HCT116 (cell line): Measurements from ENCODE around the gene SLC2A9. TPM values are rescaled to one million over a fixed set of nuclear protein-coding genes. Genes with fewer than 3 reads are reported as not detected.

ENCODE experiments used
- ATAC-seq: fragments of 200-7000 bp; cut with Tn5 transposase; 2 replicates; pipeline ENCODE4 v1.9.1; 2020; ENCODE audit warnings: mild to moderate bottlenecking, moderate library complexity
- BruUV-seq: library from RNA; stranded (reverse); fragments of 400-500 nt; replicated peaks from 2 replicates; lab custom pipeline; 2021; lab: Mats Ljungman, UMichigan
- CTCF ChIA-PET: fragments of 300-600 bp; sonication (Branson Sonifier 250); formaldehyde crosslinking; loops from one replicate; lab custom pipeline; 2021; ENCODE audit warnings: antibody characterized with exemption; lab: Charles Lee
- POLR2A ChIA-PET: fragments of 300-600, 350-600 bp; sonication (Branson Sonifier 250); formaldehyde crosslinking; loops from one replicate; lab custom pipeline; 2021; ENCODE audit warnings: antibody characterized with exemption; lab: Charles Lee
- RAD21 ChIA-PET, 2 experiments: fragments of 300-600 bp; sonication (Branson Sonifier 250); formaldehyde crosslinking; loops; one replicate each; lab custom pipeline; 2023; ENCODE audit warnings: low total read pairs in 2 of 2; ENCODE audit not compliant: uncharacterized antibody in 2 of 2, unreplicated experiment in 2 of 2, low non-redundant PET in 1 of 2; lab: Charles Lee
- DNase-seq: peaks from one replicate; pipeline ENCODE4 v3.0.0-alpha.2; 2010; ENCODE audit warnings: low read depth, low spot score
- H2AFZ ChIP-seq: fragments of 200-600 bp; shearing (Covaris generic), sonication (generic); 2 replicates; pipeline ENCODE4 v1.6.1; 2017; ENCODE audit warnings: low read depth, mixed run types, mixed read lengths, antibody characterized with exemption, low read length; ENCODE audit not compliant: poor library complexity, severe bottlenecking
- H3K27ac ChIP-seq: 2 replicates; pipeline ENCODE4 v1.5.1; 2012; ENCODE audit warnings: low read depth, low read length
- H3K27me3 ChIP-seq: fragments of 200-600 bp; sonication (generic); 2 replicates; pipeline ENCODE4 v1.6.1; 2016; ENCODE audit warnings: mixed run types, low read length, mixed read lengths; ENCODE audit not compliant: insufficient read depth
- H3K36me3 ChIP-seq, 2 experiments: fragments of 200-500 bp in 1 of 2; fragments of 200-600 bp in 1 of 2; sonication (Bioruptor generic) in 1 of 2; sonication (generic) in 1 of 2; 2 replicates each; pipeline versions ENCODE4 v1.5.1 to v1.6.1; 2014 to 2016; ENCODE audit warnings: low read length in 2 of 2, inconsistent platforms in 1 of 2, mixed read lengths in 1 of 2, mixed run types in 1 of 2; ENCODE audit not compliant: insufficient read depth in 2 of 2, control insufficient read depth in 1 of 2
- H3K4me1 ChIP-seq, 2 experiments: fragments of 200-600 bp in 1 of 2; sonication (generic) in 1 of 2; 2 replicates each; pipeline versions ENCODE4 v1.5.1 to v1.6.1; 2012 to 2017; ENCODE audit warnings: low read length in 2 of 2, inconsistent platforms in 1 of 2, mild to moderate bottlenecking in 1 of 2, mixed read lengths in 1 of 2, mixed run types in 1 of 2, moderate library complexity in 1 of 2; ENCODE audit not compliant: insufficient read depth in 2 of 2, control insufficient read depth in 1 of 2
- H3K4me2 ChIP-seq: fragments of 200-600 bp; sonication (generic); 2 replicates; pipeline ENCODE4 v1.6.1; 2017; ENCODE audit warnings: mixed run types, low read length, mixed read lengths
- H3K4me3 ChIP-seq, 2 experiments: fragments of 200-600 bp in 1 of 2; sonication (generic) in 1 of 2; replicated peaks in 1 of 2; 2 replicates each; pipeline ENCODE4 v1.5.1; 2011 to 2016; ENCODE audit warnings: low read length in 2 of 2, control low read depth in 1 of 2, low read depth in 1 of 2, mild to moderate bottlenecking in 1 of 2, mixed read lengths in 1 of 2, mixed run types in 1 of 2
- H3K79me2 ChIP-seq: fragments of 200-600 bp; sonication (generic); 2 replicates; pipeline ENCODE4 v1.6.1; 2017; ENCODE audit warnings: mild to moderate bottlenecking, mixed run types, low read length, moderate library complexity, mixed read lengths; ENCODE audit not compliant: insufficient read depth
- H3K9ac ChIP-seq: fragments of 200-600 bp; sonication (generic); 2 replicates; pipeline ENCODE4 v1.6.1; 2016; ENCODE audit warnings: low read length, mixed read lengths
- H3K9me2 ChIP-seq: fragments of 200-600 bp; sonication (generic), shearing (Covaris generic); 2 replicates; pipeline ENCODE4 v1.6.1; 2017; ENCODE audit warnings: mixed run types, mild to moderate bottlenecking, moderate library complexity; ENCODE audit not compliant: insufficient read depth
- H3K9me3 ChIP-seq, 2 experiments: fragments of 200-500 bp in 1 of 2; fragments of 200-600 bp in 1 of 2; sonication (Bioruptor generic) in 1 of 2; sonication (generic) in 1 of 2; 2 replicates each; pipeline ENCODE4 v1.6.1; 2014 to 2017; ENCODE audit warnings: low read length in 2 of 2, mixed read lengths in 2 of 2, inconsistent platforms in 1 of 2, low read depth in 1 of 2, mild to moderate bottlenecking in 1 of 2, mixed run types in 1 of 2, moderate library complexity in 1 of 2; ENCODE audit not compliant: control insufficient read depth in 1 of 2, insufficient read depth in 1 of 2
- H4K20me1 ChIP-seq: fragments of 200-600 bp; sonication (generic), shearing (Covaris generic); 2 replicates; pipeline ENCODE4 v1.6.1; 2017; ENCODE audit warnings: mixed run types, mild to moderate bottlenecking, moderate library complexity; ENCODE audit not compliant: insufficient read depth
- ATF3 ChIP-seq: IDR thresholded peaks from 2 replicates; pipeline ENCODE4 v1.6.1; 2012
- CBX3 ChIP-seq: IDR thresholded peaks from 2 replicates; pipeline ENCODE4 v1.6.1; 2012; ENCODE audit warnings: low read depth
- CEBPB ChIP-seq: IDR thresholded peaks from 2 replicates; pipeline ENCODE4 v1.6.1; 2012; ENCODE audit warnings: low read depth
- CTCF ChIP-seq, 3 experiments: fragments of 200-600 bp in 1 of 3; sonication (generic) in 1 of 3; IDR thresholded peaks in 2 of 3; conservative IDR thresholded peaks in 1 of 3; 2 replicates each; pipeline ENCODE4 v1.5.1; 2012 to 2017; ENCODE audit warnings: low read depth in 2 of 3, low read length in 2 of 3, antibody characterized with exemption in 1 of 3, borderline replicate concordance in 1 of 3, control low read depth in 1 of 3, mild to moderate bottlenecking in 1 of 3, mixed read lengths in 1 of 3, mixed run types in 1 of 3, moderate library complexity in 1 of 3; ENCODE audit not compliant: insufficient read depth in 1 of 3
- EGR1 ChIP-seq: IDR thresholded peaks from 2 replicates; pipeline ENCODE4 v1.6.1; 2012; ENCODE audit warnings: low read depth
- ELF1 ChIP-seq: IDR thresholded peaks from 2 replicates; pipeline ENCODE4 v1.6.1; 2012; ENCODE audit warnings: low read depth, borderline replicate concordance
- EZH2 ChIP-seq: fragments of 200-600 bp; sonication (generic); IDR thresholded peaks from 2 replicates; pipeline ENCODE4 v1.6.1; 2017; ENCODE audit warnings: antibody characterized with exemption, mixed run types
- EZH2phosphoT487 ChIP-seq: fragments of 200-600 bp; IDR thresholded peaks from 2 replicates; pipeline ENCODE4 v1.6.1; 2018; ENCODE audit warnings: antibody characterized with exemption, borderline replicate concordance
- JUND ChIP-seq: IDR thresholded peaks from 2 replicates; pipeline ENCODE4 v1.6.1; 2012
- MAX ChIP-seq: IDR thresholded peaks from 2 replicates; pipeline ENCODE4 v1.6.1; 2012
- POLR2A ChIP-seq: IDR thresholded peaks from 2 replicates; pipeline ENCODE4 v1.7.0; 2011; ENCODE audit warnings: borderline replicate concordance; ENCODE audit not compliant: insufficient read depth, insufficient read length; ENCODE audit errors: extremely low read depth
- POLR2AphosphoS5 ChIP-seq: IDR thresholded peaks from 2 replicates; pipeline ENCODE4 v1.6.1; 2011; ENCODE audit warnings: mild to moderate bottlenecking, low read depth, low read length, moderate library complexity
- RAD21 ChIP-seq: IDR thresholded peaks from 2 replicates; pipeline ENCODE4 v1.6.1; 2012; ENCODE audit warnings: low read depth, mild to moderate bottlenecking
- SP1 ChIP-seq: IDR thresholded peaks from 2 replicates; pipeline ENCODE4 v1.6.1; 2012; ENCODE audit warnings: low read depth
- SRF ChIP-seq: IDR thresholded peaks from 2 replicates; pipeline ENCODE4 v1.6.1; 2012; ENCODE audit warnings: low read depth
- TCF7L2 ChIP-seq: IDR thresholded peaks from 2 replicates; pipeline ENCODE4 v1.7.0; 2011; ENCODE audit warnings: borderline replicate concordance, inconsistent platforms; ENCODE audit not compliant: insufficient read depth, insufficient read length; ENCODE audit errors: extremely low read depth
- YY1 ChIP-seq: IDR thresholded peaks from 2 replicates; pipeline ENCODE4 v1.6.1; 2011; ENCODE audit warnings: low read length, low read depth, moderate library complexity, mild to moderate bottlenecking; ENCODE audit not compliant: insufficient replicate concordance; ENCODE audit errors: extremely low read depth
- ZFX ChIP-seq: fragments of 450-650 bp; IDR thresholded peaks from 2 replicates; pipeline ENCODE4 v1.6.1; 2017
- intact Hi-C: fragments of 100-400 bp; cut with micrococcal nuclease; formaldehyde crosslinking; loops from 2 replicates; pipeline ENCODE4 v1.10.0; 2022
- total RNA-seq: library from RNA; stranded (reverse); gene quantifications from one replicate; pipeline ENCODE4 v1.2.1, GENCODE V29; 2021; ENCODE audit not compliant: unreplicated experiment

Gene SLC2A9
- total RNA-seq, 1 experiment from 2014 or later = 2.2 TPM

- H3K4me2 ChIP-seq = no peak overlapping the region
- H3K4me3 ChIP-seq = no peak overlapping the region
- no peak for ATAC-seq
- no peaks in the 10 kb centered on the region for H3K9me3 ChIP-seq
- H3K36me3 ChIP-seq = no peaks in the 10 kb centered on the region
- H3K9me2 ChIP-seq = no peaks in the 10 kb centered on the region
- ChIA-PET POLR2A (no interaction called here), RAD21 (no interaction called here)
- DNase-seq = no peak
- H3K27ac ChIP-seq = no peak overlapping the region
- H4K20me1 ChIP-seq = no peaks in the 10 kb centered on the region
- 0 out of 2 replicates have a peak, but pooled peaks cover 2% of the 10 kb centered on the region for H3K27me3 ChIP-seq
- no peaks in the 10 kb centered on the region for H3K4me1 ChIP-seq
- TF ChIP-seq ELF1 (no peak), SRF (no peak)
- TF ChIP-seq, all 23 proteins: peak for 0
- no peaks in the 10 kb centered on the region for H3K79me2 ChIP-seq
- intact Hi-C loops = no loop called here
- H2AFZ ChIP-seq = no peak overlapping the region
- no TSS peak for BruUV-seq
- H3K9ac ChIP-seq = no peak overlapping the region
- CTCF ChIA-PET = no interaction called here
Measured at GRCh38 chr4:9936129-9936644, 85.1 kb downstream of the SLC2A9 start.

GRCh38 chr4:9933956-9934355, 87.3 kb downstream of the SLC2A9 start:
- no peak overlapping the region for H2AFZ ChIP-seq
- H3K4me2 ChIP-seq = no peak overlapping the region
- H3K9ac ChIP-seq = no peak overlapping the region
- intact Hi-C loops = no loop called here
- H3K9me3 ChIP-seq = no peaks in the 10 kb centered on the region
- POLR2A ChIA-PET = no interaction called here
- H3K36me3 ChIP-seq = no peaks in the 10 kb centered on the region
- no peak overlapping the region for H3K27ac ChIP-seq
- no peak for DNase-seq
- H3K4me3 ChIP-seq = no peak overlapping the region
- no TSS peak for BruUV-seq
- CTCF ChIA-PET = no interaction called here
- H3K4me1 ChIP-seq = no peaks in the 10 kb centered on the region
- H3K79me2 ChIP-seq = no peaks in the 10 kb centered on the region
- RAD21 ChIA-PET = no interaction called here
- ATAC-seq = no peak
- H3K27me3 ChIP-seq = 0 out of 2 replicates have a peak, but pooled peaks cover 4% of the 10 kb centered on the region
- no peaks in the 10 kb centered on the region for H4K20me1 ChIP-seq
- TF ChIP-seq TCF7L2 = no peak
- no peak for TF ChIP-seq EZH2
- TF ChIP-seq ZFX = no peak
- no peak for TF ChIP-seq CTCF (IDR thresholded peaks at IDR 0.05 in 2 of 3, conservative IDR thresholded peaks at IDR 0.05 in 1 of 3; ENCODE audit: borderline replicate concordance in 1 of 3, insufficient read depth in 1 of 3, low read depth in 2 of 3, low read length in 2 of 3)
- no peak for TF ChIP-seq RAD21
- TF ChIP-seq POLR2AphosphoS5 = no peak
- no peak for TF ChIP-seq EGR1
- no peak for TF ChIP-seq JUND
- no peak for TF ChIP-seq SRF
- no peak for TF ChIP-seq CEBPB
- TF ChIP-seq EZH2phosphoT487 = no peak
- TF ChIP-seq YY1 = no peak
- no peak for TF ChIP-seq ELF1
- no peak for TF ChIP-seq CBX3
- no peak for TF ChIP-seq MAX
- TF ChIP-seq POLR2A = no peak
- TF ChIP-seq SP1 = no peak
- TF ChIP-seq ATF3 = no peak
- TF ChIP-seq, all 23 proteins: peak for 0
- no peaks in the 10 kb centered on the region for H3K9me2 ChIP-seq
